Pancreas (tissue), 10 donors: Measurements from ENCODE around the gene SKI. TPM values are rescaled to one million over a fixed set of nuclear protein-coding genes. Genes with fewer than 3 reads are reported as not detected.

Experiments used
- ATAC-seq, 4 donors: fragments of 200-7000 bp; cut with Tn5 transposase; one replicate each; pipeline versions ENCODE4 v1.8.0 to v1.9.1; 2020; ENCODE audit warnings: mild to moderate bottlenecking in 4 of 4, moderate library complexity in 4 of 4
- DNase-seq, 6 donors: peaks; one replicate each; pipeline ENCODE4 v3.0.0-alpha.2; 2020
- FAIRE-seq: peaks from 2 replicates; lab custom pipeline; 2012; peaks lifted over from hg19 to GRCh38; lab: Jason Lieb, UNC
- H3K27ac ChIP-seq, 4 donors: fragments of 200-600 bp; sonication (generic); 1 replicate in 3 of 4; 2 replicates in 1 of 4; pipeline versions ENCODE4 v1.5.0 to v1.8.0; 2020
- H3K27me3 ChIP-seq, 4 donors: fragments of 200-600 bp; one replicate each; pipeline ENCODE4 v1.8.0; 2021
- H3K36me3 ChIP-seq, 3 donors: fragments of 200-600 bp; sonication (generic) in 1 of 3; one replicate each; pipeline versions ENCODE4 v1.5.0 to v1.8.0; 2020 to 2021
- H3K4me1 ChIP-seq, 3 donors: fragments of 200-600 bp; one replicate each; pipeline ENCODE4 v1.8.0; 2021
- H3K4me3 ChIP-seq, 4 donors: fragments of 200-600 bp; sonication (generic) in 2 of 4; one replicate each; pipeline versions ENCODE4 v1.5.0 to v1.8.0; 2020 to 2021
- H3K9me3 ChIP-seq, 4 donors: fragments of 200-600 bp; one replicate each; pipeline ENCODE4 v1.8.0; 2021
- WGBS, 2 donors: extraction: QIAGEN DNeasy Blood & Tissue Kit; methylation state at CpG; one replicate each; pipeline ENCODE4 v1.1.7; 2013; 5-methylcytosine and 5-hydroxymethylcytosine counted together
- intact Hi-C, 3 donors: fragments of 100-400 bp; cut with DNase I; formaldehyde crosslinking; loops; one replicate each; pipeline versions ENCODE4 v1.11.1 to v1.14.2; 2022
- polyA plus RNA-seq, 2 donors: library from polyadenylated mRNA; stranded (reverse); fragments of 200-250 nt; gene quantifications; one replicate each; pipeline ENCODE4 v1.2.3, GENCODE V29; 2013
- total RNA-seq, 6 donors: library from RNA; stranded (reverse); fragmentation: NEBNext Ultra II Directional in 4 of 6; extraction: Animal tissue kit (Norgen Biotek cat#: 25700) in 4 of 6; gene quantifications; one replicate each; pipeline versions ENCODE4 v1.2.1 to v1.2.4, GENCODE V29; 2021 to 2023
- TF ChIP-seq, protein P1 (sequence below), 4 donors: fragments of 200-600 bp; sonication (generic) in 3 of 4; IDR thresholded peaks; one replicate each; pipeline versions ENCODE4 v1.5.0 to v1.8.0; 2021; ENCODE audit warnings: antibody characterized with exemption in 4 of 4
- donor health status: healthy with polysubstance abuse.
- donor health status: DM: no; HTN: no; CAD: no; lungs with moderate emphysema.
- donor health status: DM: no; HTN: no; CAD: no.
- donor health status: control.
- donor health status: control.
- donor health status: Bipolar disorder and iron deficiency.
- donor health status: DM: yes; HTN: yes; CAD: no.
- donor health status: DM: no; HTN: no; CAD: no.
- donor health status: DM: no; HTN: no; CAD: no.
- donor health status: DM: yes; HTN: yes; CAD: no.

The SKI gene
- total and polyA plus RNA-seq, 8 donors, result 8.6 to 27.9 (median 14.0) TPM

DNA sequence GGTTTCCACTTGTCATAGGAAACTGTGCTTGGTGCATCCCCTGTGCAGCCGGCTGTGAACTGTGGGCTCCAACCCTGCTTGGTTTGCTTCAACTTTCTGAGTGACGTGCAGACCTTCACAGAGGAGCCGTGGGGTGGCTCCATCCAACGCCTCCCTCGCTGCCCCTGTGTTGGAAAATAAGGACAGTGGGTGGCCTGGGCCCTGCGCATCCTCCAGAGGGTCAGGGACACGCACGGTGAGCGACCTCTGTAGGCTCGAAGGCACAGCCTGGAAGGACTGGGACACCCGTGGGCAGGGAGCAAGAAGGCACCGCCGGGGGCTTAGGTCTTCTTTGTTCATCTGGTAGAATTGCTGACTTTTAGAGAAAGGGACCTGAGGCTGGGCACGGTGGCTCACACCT, 27.1 kb upstream of the SKI start:
- TF ChIP-seq, protein P1, sequence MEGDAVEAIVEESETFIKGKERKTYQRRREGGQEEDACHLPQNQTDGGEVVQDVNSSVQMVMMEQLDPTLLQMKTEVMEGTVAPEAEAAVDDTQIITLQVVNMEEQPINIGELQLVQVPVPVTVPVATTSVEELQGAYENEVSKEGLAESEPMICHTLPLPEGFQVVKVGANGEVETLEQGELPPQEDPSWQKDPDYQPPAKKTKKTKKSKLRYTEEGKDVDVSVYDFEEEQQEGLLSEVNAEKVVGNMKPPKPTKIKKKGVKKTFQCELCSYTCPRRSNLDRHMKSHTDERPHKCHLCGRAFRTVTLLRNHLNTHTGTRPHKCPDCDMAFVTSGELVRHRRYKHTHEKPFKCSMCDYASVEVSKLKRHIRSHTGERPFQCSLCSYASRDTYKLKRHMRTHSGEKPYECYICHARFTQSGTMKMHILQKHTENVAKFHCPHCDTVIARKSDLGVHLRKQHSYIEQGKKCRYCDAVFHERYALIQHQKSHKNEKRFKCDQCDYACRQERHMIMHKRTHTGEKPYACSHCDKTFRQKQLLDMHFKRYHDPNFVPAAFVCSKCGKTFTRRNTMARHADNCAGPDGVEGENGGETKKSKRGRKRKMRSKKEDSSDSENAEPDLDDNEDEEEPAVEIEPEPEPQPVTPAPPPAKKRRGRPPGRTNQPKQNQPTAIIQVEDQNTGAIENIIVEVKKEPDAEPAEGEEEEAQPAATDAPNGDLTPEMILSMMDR (IDR thresholded peaks at IDR 0.05), result no peak
- DNase-seq, result no peak
- H3K27ac ChIP-seq, result no peak overlapping the region
- peaks cover 12 to 25% (median 17%) of the 10 kb centered on the region in 3 donors for H3K4me1 ChIP-seq
- ATAC-seq, result no peak
- H3K36me3 ChIP-seq, result no peaks in the 10 kb centered on the region
- H3K27me3 ChIP-seq, result no peaks in the 10 kb centered on the region
- no peak overlapping the region for H3K4me3 ChIP-seq
- FAIRE-seq, result no peak
- WGBS, 2 donors, result 86 to 89% methylated on average over 14 of the region's 14 CpGs
- intact Hi-C loops, result no loop called here
- no peaks in the 10 kb centered on the region for H3K9me3 ChIP-seq

DNA sequence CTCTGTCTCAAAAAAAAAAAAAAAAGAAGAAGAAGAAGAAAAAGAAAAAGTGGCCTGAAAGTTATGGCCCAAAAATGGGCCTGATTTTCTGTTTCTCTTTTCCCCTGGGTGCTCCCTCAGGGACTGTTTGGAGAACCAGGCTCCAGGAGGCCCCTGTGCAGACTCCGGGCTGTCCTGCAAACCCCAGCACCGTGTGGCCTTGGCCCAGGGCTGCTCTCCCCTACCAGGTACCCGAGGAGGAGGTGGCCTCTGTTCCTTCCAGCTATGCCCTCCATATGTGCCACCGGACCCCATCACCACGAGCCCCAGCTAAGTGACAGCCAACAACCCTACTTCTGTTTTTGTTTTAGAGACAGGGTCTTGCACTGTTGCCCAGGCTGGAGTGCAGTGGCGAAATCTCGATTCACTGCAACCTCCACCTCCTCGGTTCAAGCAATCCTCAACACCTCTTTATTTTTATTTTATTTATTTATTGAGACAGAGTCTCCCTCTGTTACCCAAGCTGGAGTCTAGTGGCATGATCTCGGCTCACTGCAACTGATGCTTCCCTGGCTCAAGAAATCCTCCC, 26.0 kb upstream of the SKI start:
- WGBS, 2 donors, result 75 to 91% methylated on average over 9 of the region's 9 CpGs
- Histone ChIP-seq H3K27ac (no peak overlapping the region), H3K27me3 (no peaks in the 10 kb centered on the region), H3K9me3 (no peaks in the 10 kb centered on the region), H3K4me3 (no peak overlapping the region), H3K4me1 (peaks cover 12 to 25% (median 17%) of the 10 kb centered on the region in 3 donors), H3K36me3 (no peaks in the 10 kb centered on the region)
- no peak for ATAC-seq
- TF ChIP-seq, protein P1 (IDR thresholded peaks at IDR 0.05), result no peak
- FAIRE-seq, result no peak
- no peak for DNase-seq
- intact Hi-C loops, result no loop called here

GRCh38 chr1:2202843-2203601, 25.1 kb upstream of the SKI start:
- H3K9me3 ChIP-seq, result no peaks in the 10 kb centered on the region
- TF ChIP-seq, protein P1 (IDR thresholded peaks at IDR 0.05), result no peak
- peaks cover 18 to 28% (median 19%) of the 10 kb centered on the region in 3 donors for H3K4me1 ChIP-seq
- H3K27ac ChIP-seq, result no peak overlapping the region
- DNase-seq (peak in 4 of 6 donors; percentile 37 to 84 (median 61)), ATAC-seq (no peak), FAIRE-seq (no peak)
- no peaks in the 10 kb centered on the region for H3K27me3 ChIP-seq
- no peak overlapping the region for H3K4me3 ChIP-seq
- intact Hi-C loops, result no loop called here
- H3K36me3 ChIP-seq, result no peaks in the 10 kb centered on the region
- WGBS, 2 donors, result 81 to 86% methylated on average over 13 to 15 of the region's 15 CpGs

GRCh38 chr1:2203671-2204414, 24.3 kb upstream of the SKI start:
- FAIRE-seq (no peak), DNase-seq (peak in 4 of 6 donors; percentile 58 to 86 (median 68)), ATAC-seq (no peak)
- Histone ChIP-seq H3K27me3 (no peaks in the 10 kb centered on the region), H3K4me3 (peak overlapping the region in 3 of 4 donors; percentile 21 to 50 (median 36)), H3K9me3 (no peaks in the 10 kb centered on the region), H3K27ac (peak overlapping the region in 3 of 4 donors; percentile 46 to 70 (median 46)), H3K4me1 (peaks cover 20 to 30% (median 22%) of the 10 kb centered on the region in 3 donors), H3K36me3 (no peaks in the 10 kb centered on the region)
- WGBS, 2 donors, result 76% methylated on average over 19 to 25 of the region's 25 CpGs
- TF ChIP-seq, protein P1 (IDR thresholded peaks at IDR 0.05), result no peak
- intact Hi-C loops, result no loop called here
